IMR-90 (cell line): Measurements from ENCODE around the gene TMEM208. TPM values are rescaled to one million over a fixed set of nuclear protein-coding genes. Genes with fewer than 3 reads are reported as not detected.
A peak's percentile ranks its signal among the peaks of the same experiment; 100 is the strongest.

ENCODE experiments used
- ATAC-seq: fragments of 200-7000 bp; cut with Tn5 transposase; 2 replicates; pipeline ENCODE4 v1.9.1; 2020; ENCODE audit warnings: low read depth, mild to moderate bottlenecking, moderate library complexity
- BruUV-seq: library from RNA; stranded (reverse); fragments of 400-500 nt; replicated peaks from 2 replicates; lab custom pipeline; 2021; lab: Mats Ljungman, UMichigan
- CTCF ChIA-PET: fragments of 300-600 bp; formaldehyde crosslinking; extraction: SDS; loops from one replicate; lab custom pipeline; 2021; ENCODE audit warnings: antibody characterized with exemption; lab: Yijun Ruan, JAX
- POLR2A ChIA-PET: fragments of 300-600 bp; sonication (Branson Sonifier 250); formaldehyde crosslinking; loops from one replicate; lab custom pipeline; 2022; ENCODE audit warnings: antibody characterized with exemption; ENCODE audit not compliant: unreplicated experiment; lab: Charles Lee
- DNase-seq: peaks from one replicate; pipeline ENCODE4 v3.0.0; 2013
- H2AFZ ChIP-seq: replicated peaks from 2 replicates; pipeline ENCODE3; 2013; ENCODE audit warnings: low read length, mild to moderate bottlenecking; ENCODE audit not compliant: poor library complexity
- H2AK5ac ChIP-seq: 2 replicates; pipeline ENCODE4 v1.6.1; 2013; ENCODE audit warnings: low read depth, low read length, inconsistent platforms
- H2AK9ac ChIP-seq: replicated peaks from 2 replicates; pipeline ENCODE3; 2013; ENCODE audit warnings: mild to moderate bottlenecking, low read depth, low read length, moderate library complexity; ENCODE audit not compliant: poor library complexity
- H2BK120ac ChIP-seq: 2 replicates; pipeline ENCODE4 v1.6.1; 2013; ENCODE audit warnings: low read depth, low read length, inconsistent platforms
- H2BK15ac ChIP-seq: 3 replicates; pipeline ENCODE4 v1.6.1; 2013; ENCODE audit warnings: low read depth, low read length, inconsistent platforms
- H2BK20ac ChIP-seq: 2 replicates; pipeline ENCODE4 v1.6.1; 2013; ENCODE audit warnings: low read depth, mild to moderate bottlenecking, inconsistent platforms, low read length, moderate library complexity
- H2BK5ac ChIP-seq: 2 replicates; pipeline ENCODE4 v1.6.1; 2013; ENCODE audit warnings: mild to moderate bottlenecking, low read depth, low read length, inconsistent platforms; ENCODE audit not compliant: poor library complexity, severe bottlenecking
- H3K14ac ChIP-seq: replicated peaks from 2 replicates; pipeline ENCODE4 v1.6.1; 2013; ENCODE audit warnings: low read depth, low read length, inconsistent platforms
- H3K18ac ChIP-seq: 2 replicates; pipeline ENCODE4 v1.6.1; 2013; ENCODE audit warnings: low read depth, low read length, control low read depth
- H3K23ac ChIP-seq: 2 replicates; pipeline ENCODE4 v1.6.1; 2013; ENCODE audit warnings: low read depth, low read length, inconsistent platforms
- H3K27ac ChIP-seq: 2 replicates; pipeline ENCODE4 v1.5.1; 2013; ENCODE audit warnings: mild to moderate bottlenecking, control low read depth, low read length; ENCODE audit not compliant: insufficient read depth
- H3K27me3 ChIP-seq: 2 replicates; pipeline ENCODE4 v1.6.1; 2013; ENCODE audit warnings: low read length; ENCODE audit not compliant: control insufficient read depth, insufficient read depth
- H3K36me3 ChIP-seq: 2 replicates; pipeline ENCODE4 v1.6.1; 2013; ENCODE audit warnings: low read length, mixed read lengths; ENCODE audit not compliant: control insufficient read depth, insufficient read depth
- H3K4ac ChIP-seq: 2 replicates; pipeline ENCODE4 v1.6.1; 2013; ENCODE audit warnings: low read depth, low read length, inconsistent platforms
- H3K4me1 ChIP-seq: 2 replicates; pipeline ENCODE4 v1.6.1; 2013; ENCODE audit warnings: low read length, mixed read lengths; ENCODE audit not compliant: control insufficient read depth, insufficient read depth
- H3K4me2 ChIP-seq: 2 replicates; pipeline ENCODE4 v1.6.1; 2013; ENCODE audit warnings: low read depth, mild to moderate bottlenecking, control low read depth, low read length, moderate library complexity
- H3K4me3 ChIP-seq: 2 replicates; pipeline ENCODE4 v1.5.1; 2013; ENCODE audit warnings: low read depth, mild to moderate bottlenecking, control low read depth, low read length, moderate library complexity; ENCODE audit not compliant: insufficient read depth
- H3K56ac ChIP-seq: 2 replicates; pipeline ENCODE4 v1.6.1; 2013; ENCODE audit warnings: low read length, inconsistent platforms; ENCODE audit not compliant: insufficient read depth; ENCODE audit errors: extremely low read depth
- H3K79me1 ChIP-seq, 2 experiments: 2 replicates each; pipeline ENCODE4 v1.6.1; 2013; ENCODE audit warnings: low read length in 2 of 2, inconsistent platforms in 1 of 2, low read depth in 1 of 2
- H3K9ac ChIP-seq: 2 replicates; pipeline ENCODE4 v1.6.1; 2013; ENCODE audit warnings: low read depth, low read length, control low read depth
- H3K9me1 ChIP-seq: 2 replicates; pipeline ENCODE4 v1.6.1; 2013; ENCODE audit warnings: low read length, inconsistent platforms; ENCODE audit not compliant: insufficient read depth
- H3K9me3 ChIP-seq: 2 replicates; pipeline ENCODE4 v1.6.1; 2013; ENCODE audit warnings: low read length; ENCODE audit not compliant: control insufficient read depth, insufficient read depth
- H4K20me1 ChIP-seq: 2 replicates; pipeline ENCODE4 v1.6.1; 2013; ENCODE audit warnings: low read length, inconsistent platforms; ENCODE audit not compliant: insufficient read depth
- H4K5ac ChIP-seq: 2 replicates; pipeline ENCODE4 v1.6.1; 2013; ENCODE audit warnings: mild to moderate bottlenecking, low read depth, low read length, control low read depth
- H4K8ac ChIP-seq, 2 experiments: 2 replicates each; pipeline ENCODE4 v1.6.1; 2013; ENCODE audit warnings: low read depth in 2 of 2, low read length in 2 of 2, control low read depth in 1 of 2, inconsistent platforms in 1 of 2
- H4K91ac ChIP-seq: 2 replicates; pipeline ENCODE4 v1.6.1; 2013; ENCODE audit warnings: low read depth, low read length, inconsistent platforms; ENCODE audit not compliant: insufficient read depth
- BHLHE40 ChIP-seq: fragments of 150-350 bp; IDR thresholded peaks from 2 replicates; pipeline ENCODE4 v1.6.1; 2016; ENCODE audit warnings: mild to moderate bottlenecking, low read depth, low read length
- CHD1 ChIP-seq: IDR thresholded peaks from 2 replicates; pipeline ENCODE4 v1.6.1; 2012; ENCODE audit warnings: low read depth, low read length, improper control_type of control experiment
- POLR2A ChIP-seq: IDR thresholded peaks from 2 replicates; pipeline ENCODE4 v1.6.1; 2012; ENCODE audit warnings: mild to moderate bottlenecking, low read depth, low read length
- RCOR1 ChIP-seq: IDR thresholded peaks from 2 replicates; pipeline ENCODE4 v1.6.1; 2012; ENCODE audit warnings: mild to moderate bottlenecking, low read length, improper control_type of control experiment; ENCODE audit not compliant: insufficient replicate concordance
- RFX5 ChIP-seq: IDR thresholded peaks from 2 replicates; pipeline ENCODE4 v1.8.0; 2012; ENCODE audit warnings: low read depth, mild to moderate bottlenecking, low read length, moderate library complexity
- SMC3 ChIP-seq: fragments of 150-350 bp; IDR thresholded peaks from 2 replicates; pipeline ENCODE4 v1.6.1; 2016; ENCODE audit warnings: low read depth, mild to moderate bottlenecking, antibody characterized with exemption, low read length, moderate library complexity
- USF2 ChIP-seq: fragments of 150-350 bp; IDR thresholded peaks from 2 replicates; pipeline ENCODE4 v1.6.1; 2017; ENCODE audit warnings: mild to moderate bottlenecking, antibody characterized with exemption, low read length, low read depth
- WGBS, 2 experiments: methylation state at CpG; one replicate each; pipeline versions ENCODE4 v1.1.5 to v1.1.7; 2013; ENCODE audit warnings: missing lambda C conversion rate in 2 of 2; ENCODE audit not compliant: insufficient read length in 1 of 2; ENCODE audit errors: extremely low coverage in 2 of 2; 5-methylcytosine and 5-hydroxymethylcytosine counted together
- dilution Hi-C: fragments of 300-500 bp; cut with HindIII; formaldehyde crosslinking; loops from one replicate; pipeline ENCODE4 v1.14.3; 2018; ENCODE audit warnings: low sequenced_read_pairs; ENCODE audit not compliant: unreplicated experiment
- in situ Hi-C: fragments of 300-500 bp; cut with MboI; formaldehyde crosslinking; loops from 3 replicates; pipeline ENCODE4 v1.14.3; 2019; ENCODE audit warnings: low sequenced_read_pairs, inconsistent platforms, mixed read lengths
- intact Hi-C: fragments of 100-400 bp; cut with micrococcal nuclease; formaldehyde crosslinking; loops from 2 replicates; pipeline ENCODE4 v1.10.0; 2022
- polyA plus RNA-seq, 3 experiments: library from polyadenylated mRNA; depleted of rRNA; stranded (reverse); fragments of >200 nt; gene quantifications; 2 replicates each; pipeline ENCODE4 v1.2.3, GENCODE V29; 2012; ENCODE audit warnings: low replicate concordance in 1 of 3
- total RNA-seq: library from RNA; depleted of rRNA; stranded (reverse); fragments of >200 nt; gene quantifications from 2 replicates; pipeline ENCODE4 v1.2.3, GENCODE V29; 2012

The TMEM208 gene
- total and polyA plus RNA-seq, 2 of the 4 experiments (the other 2 are of a cell fraction): 65.6 to 66.5 TPM

GRCh38 chr16:67184995-67185650 lies 41.8 kb upstream of the TMEM208 start (continued):
- TF ChIP-seq RCOR1: peak; percentile 95

GRCh38 chr16:67185651-67186134 lies 41.2 kb upstream of the TMEM208 start:
- Histone ChIP-seq H4K91ac (no peak overlapping the region), H3K4ac (no peak overlapping the region), H4K20me1 (peaks cover 12% of the 10 kb centered on the region), H3K9me3 (no peaks in the 10 kb centered on the region), H3K23ac (peak overlapping the region; percentile 60), H4K5ac (no peak overlapping the region), H2BK5ac (no peak overlapping the region), H3K9me1 (peaks cover 18% of the 10 kb centered on the region), H2AK5ac (peak overlapping the region; percentile 11; the same call in 1 of the 2 replicates), H3K14ac (peak overlapping the region; percentile 46; the same call in 1 of the 2 replicates), H3K4me2 (peak overlapping the region; percentile 56), H3K27me3 (no peaks in the 10 kb centered on the region), H3K56ac (no peak overlapping the region), H2BK15ac (no peak overlapping the region), H4K8ac (no peak overlapping the region), H2AK9ac (peak overlapping the region; percentile 81), H3K4me1 (peaks cover 14% of the 10 kb centered on the region), H2BK20ac (no peak overlapping the region), H3K9ac (no peak overlapping the region), H3K36me3 (no peaks in the 10 kb centered on the region), H3K27ac (no peak overlapping the region), H3K79me1 (peaks cover 18 to 20% of the 10 kb centered on the region in 2 experiments), H2AFZ (peak overlapping the region; percentile 81), H3K18ac (no peak overlapping the region), H3K4me3 (no peak overlapping the region; the same call in 1 of the 2 replicates), H2BK120ac (no peak overlapping the region)
- ATAC-seq (no peak), DNase-seq (no peak)
- in situ Hi-C loops (no loop called here), dilution Hi-C loops (no loop called here), intact Hi-C loops (loop anchor here (1.0 to 10.0 kb wide), 5 partner anchors 26 to 238 kb away; partner anchors contain the start of genes FBXL8 and TRADD)
- WGBS, 2 experiments: no CpG with 5 or more reads among the region's 12 CpGs
- no TSS peak for BruUV-seq
- CTCF ChIA-PET: interaction anchor here (0.9 to 1.5 kb wide), 10 partner anchors 15 to 355 kb away, joined by 3 to 8 read pairs (median 4); partner anchors contain the start of genes B3GNT9, NAE1 and NOL3
- no peak for TF ChIP-seq USF2
- no peak for TF ChIP-seq RCOR1
- no peak for TF ChIP-seq CHD1
- no peak for TF ChIP-seq RFX5
- no peak for TF ChIP-seq BHLHE40
- no peak for TF ChIP-seq SMC3
- no peak for TF ChIP-seq POLR2A
- POLR2A ChIA-PET: no interaction called here
